Type B pancreatic cell (in vitro differentiated cells): Measurements from ENCODE around the gene TENT5C. TPM values are rescaled to one million over a fixed set of nuclear protein-coding genes. Genes with fewer than 3 reads are reported as not detected.

Experiments
- DNase-seq: peaks from one replicate; pipeline ENCODE4 v3.0.0; 2021; ENCODE audit warnings: mixed read lengths; ENCODE audit not compliant: unreplicated experiment; ENCODE audit errors: extremely low spot score
- H3K27ac Mint-ChIP-seq: 2 replicates; pipeline ENCODE4 v1.8.0; 2021; ENCODE audit warnings: mild to moderate bottlenecking, mixed read lengths
- H3K27me3 Mint-ChIP-seq: 2 replicates; pipeline ENCODE4 v1.8.0; 2021; ENCODE audit warnings: mixed read lengths
- H3K36me3 Mint-ChIP-seq: 2 replicates; pipeline ENCODE4 v1.8.0; 2021; ENCODE audit warnings: mixed read lengths
- H3K4me1 Mint-ChIP-seq: one replicate; pipeline ENCODE4 v1.8.0; 2021; ENCODE audit warnings: mixed read lengths; ENCODE audit not compliant: unreplicated experiment
- H3K4me3 Mint-ChIP-seq: 2 replicates; pipeline ENCODE4 v1.8.0; 2021; ENCODE audit warnings: mild to moderate bottlenecking, mixed read lengths
- H3K9me3 Mint-ChIP-seq: 2 replicates; pipeline ENCODE4 v1.8.0; 2021; ENCODE audit warnings: mixed read lengths
- total RNA-seq: library from RNA; stranded (reverse); gene quantifications from 2 replicates; pipeline ENCODE4 v1.2.1, GENCODE V29; 2021; ENCODE audit warnings: low replicate concordance
- TF ChIP-seq, protein P1 (sequence below): fragments of 200-600 bp; sonication (generic); conservative IDR thresholded peaks from 2 replicates; pipeline ENCODE4 v1.5.0; 2021; ENCODE audit warnings: antibody characterized with exemption, mild to moderate bottlenecking

The TENT5C gene
- total RNA-seq, 1 donor from 2014 or later: 13.8 TPM

DNA sequence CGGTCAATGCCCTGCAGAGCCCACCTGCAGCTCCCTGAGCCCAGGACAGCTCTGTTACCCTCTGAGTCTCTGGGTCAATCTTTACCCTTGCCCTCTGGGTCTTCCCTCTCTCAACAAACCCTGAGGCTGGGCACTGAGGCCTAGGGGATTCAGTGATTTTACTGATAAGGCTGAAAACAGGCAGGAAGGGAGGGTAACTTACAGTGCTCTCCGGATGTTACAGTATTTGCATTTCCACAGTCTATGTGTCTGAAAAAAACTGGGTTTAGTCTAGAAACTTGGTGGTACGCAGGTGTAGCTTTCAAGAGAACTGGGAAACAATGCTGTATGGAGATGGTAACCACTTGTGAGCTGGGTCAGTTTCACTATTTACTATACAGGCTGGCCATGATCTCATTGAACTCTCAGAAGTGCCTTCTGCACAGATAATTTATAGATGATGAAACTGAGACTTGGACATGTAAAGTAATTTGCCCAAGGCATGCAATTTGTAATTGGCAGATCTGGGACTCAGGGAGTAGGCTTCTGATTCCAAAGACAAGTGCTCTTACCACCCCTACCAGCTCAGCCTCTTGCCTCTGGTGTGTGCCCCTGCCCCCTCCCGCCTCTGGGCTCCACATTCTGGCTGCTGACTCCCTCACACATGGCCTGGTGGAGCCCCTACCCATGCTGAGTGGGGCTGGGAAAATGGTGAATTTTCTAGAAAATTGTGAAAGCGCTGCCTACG, 48.8 kb downstream of the TENT5C start:
- no peak for DNase-seq
- Mint-ChIP-seq H3K36me3 (no peaks in the 10 kb centered on the region), H3K4me1 (peaks cover 23% of the 10 kb centered on the region), H3K9me3 (no peaks in the 10 kb centered on the region), H3K4me3 (no peak overlapping the region), H3K27ac (no peak overlapping the region), H3K27me3 (peaks cover 9% of the 10 kb centered on the region)
- TF ChIP-seq, protein P1, sequence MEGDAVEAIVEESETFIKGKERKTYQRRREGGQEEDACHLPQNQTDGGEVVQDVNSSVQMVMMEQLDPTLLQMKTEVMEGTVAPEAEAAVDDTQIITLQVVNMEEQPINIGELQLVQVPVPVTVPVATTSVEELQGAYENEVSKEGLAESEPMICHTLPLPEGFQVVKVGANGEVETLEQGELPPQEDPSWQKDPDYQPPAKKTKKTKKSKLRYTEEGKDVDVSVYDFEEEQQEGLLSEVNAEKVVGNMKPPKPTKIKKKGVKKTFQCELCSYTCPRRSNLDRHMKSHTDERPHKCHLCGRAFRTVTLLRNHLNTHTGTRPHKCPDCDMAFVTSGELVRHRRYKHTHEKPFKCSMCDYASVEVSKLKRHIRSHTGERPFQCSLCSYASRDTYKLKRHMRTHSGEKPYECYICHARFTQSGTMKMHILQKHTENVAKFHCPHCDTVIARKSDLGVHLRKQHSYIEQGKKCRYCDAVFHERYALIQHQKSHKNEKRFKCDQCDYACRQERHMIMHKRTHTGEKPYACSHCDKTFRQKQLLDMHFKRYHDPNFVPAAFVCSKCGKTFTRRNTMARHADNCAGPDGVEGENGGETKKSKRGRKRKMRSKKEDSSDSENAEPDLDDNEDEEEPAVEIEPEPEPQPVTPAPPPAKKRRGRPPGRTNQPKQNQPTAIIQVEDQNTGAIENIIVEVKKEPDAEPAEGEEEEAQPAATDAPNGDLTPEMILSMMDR: no peak

DNA sequence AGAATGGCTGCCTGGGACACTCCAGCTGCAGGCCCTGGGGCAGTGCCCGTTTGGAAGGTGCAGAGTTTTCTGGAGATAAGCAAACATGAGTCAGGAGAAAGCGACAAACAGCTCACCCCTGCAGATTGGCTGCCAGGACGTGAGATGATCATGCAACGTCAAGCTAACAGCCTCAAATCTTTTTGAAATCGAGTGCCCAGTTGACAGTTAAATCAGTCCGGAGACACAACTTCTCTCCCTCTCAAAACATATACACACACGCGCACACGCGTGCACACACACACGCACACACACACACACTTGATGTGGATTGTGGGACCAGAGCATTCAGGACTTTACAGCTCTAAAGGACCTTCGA, 49.4 kb downstream of the TENT5C start:
- DNase-seq: no peak
- no peaks in the 10 kb centered on the region for H3K36me3 Mint-ChIP-seq
- no peak overlapping the region for H3K27ac Mint-ChIP-seq
- TF ChIP-seq, protein P1: no peak
- no peaks in the 10 kb centered on the region for H3K9me3 Mint-ChIP-seq
- peaks cover 23% of the 10 kb centered on the region for H3K4me1 Mint-ChIP-seq
- H3K4me3 Mint-ChIP-seq: no peak overlapping the region
- peaks cover 9% of the 10 kb centered on the region for H3K27me3 Mint-ChIP-seq

DNA sequence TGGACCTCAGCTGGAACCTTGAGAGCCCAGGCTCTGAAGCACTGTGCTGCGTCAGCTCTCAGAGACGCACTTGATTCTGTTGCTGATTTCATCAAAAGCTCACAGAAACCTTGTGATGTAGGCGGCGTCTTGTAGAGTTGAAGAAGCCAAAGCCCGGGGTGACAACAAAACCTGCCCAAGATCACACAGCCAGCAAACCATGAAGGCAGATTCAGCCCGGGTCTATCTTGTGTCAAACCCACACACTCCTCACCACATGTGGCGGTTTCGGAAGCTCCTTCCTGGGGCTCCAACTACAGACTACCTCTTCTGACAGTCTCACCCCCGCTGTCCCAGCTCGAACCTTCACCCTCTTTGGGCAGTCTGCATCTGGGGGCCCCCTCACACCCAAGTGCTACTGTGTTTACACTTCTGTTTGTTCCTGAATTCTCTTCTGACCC, 50.4 kb downstream of the TENT5C start:
- TF ChIP-seq, protein P1: no peak
- no peak for DNase-seq
- no peaks in the 10 kb centered on the region for H3K9me3 Mint-ChIP-seq
- H3K27ac Mint-ChIP-seq: no peak overlapping the region
- peaks cover 9% of the 10 kb centered on the region for H3K27me3 Mint-ChIP-seq
- H3K4me3 Mint-ChIP-seq: no peak overlapping the region
- H3K4me1 Mint-ChIP-seq: peaks cover 23% of the 10 kb centered on the region
- no peaks in the 10 kb centered on the region for H3K36me3 Mint-ChIP-seq

DNA sequence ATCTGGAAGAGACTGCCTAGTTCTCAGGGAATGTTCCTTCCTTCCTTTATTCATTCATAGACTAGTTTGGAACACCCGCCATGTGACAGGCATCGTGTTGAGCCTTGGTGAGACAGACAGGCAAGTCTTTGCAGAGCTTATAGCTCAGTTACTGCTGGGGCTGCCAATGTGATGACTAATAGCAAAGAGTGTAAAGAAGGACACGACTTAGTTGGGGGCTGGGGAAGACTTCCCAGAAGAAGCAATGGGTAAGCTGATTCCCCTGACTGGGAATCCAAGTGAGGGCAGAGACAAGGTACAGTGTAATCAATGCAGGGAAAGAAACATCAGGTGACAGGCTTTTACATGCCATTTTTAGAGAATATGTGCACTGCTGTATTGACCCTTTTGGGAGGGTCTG, 51.2 kb downstream of the TENT5C start:
- Mint-ChIP-seq H3K36me3 (no peaks in the 10 kb centered on the region), H3K9me3 (no peaks in the 10 kb centered on the region), H3K27ac (peak overlapping the region; percentile 9), H3K4me1 (peaks cover 23% of the 10 kb centered on the region), H3K27me3 (peaks cover 9% of the 10 kb centered on the region), H3K4me3 (no peak overlapping the region)
- DNase-seq: no peak
- TF ChIP-seq, protein P1: no peak

DNA sequence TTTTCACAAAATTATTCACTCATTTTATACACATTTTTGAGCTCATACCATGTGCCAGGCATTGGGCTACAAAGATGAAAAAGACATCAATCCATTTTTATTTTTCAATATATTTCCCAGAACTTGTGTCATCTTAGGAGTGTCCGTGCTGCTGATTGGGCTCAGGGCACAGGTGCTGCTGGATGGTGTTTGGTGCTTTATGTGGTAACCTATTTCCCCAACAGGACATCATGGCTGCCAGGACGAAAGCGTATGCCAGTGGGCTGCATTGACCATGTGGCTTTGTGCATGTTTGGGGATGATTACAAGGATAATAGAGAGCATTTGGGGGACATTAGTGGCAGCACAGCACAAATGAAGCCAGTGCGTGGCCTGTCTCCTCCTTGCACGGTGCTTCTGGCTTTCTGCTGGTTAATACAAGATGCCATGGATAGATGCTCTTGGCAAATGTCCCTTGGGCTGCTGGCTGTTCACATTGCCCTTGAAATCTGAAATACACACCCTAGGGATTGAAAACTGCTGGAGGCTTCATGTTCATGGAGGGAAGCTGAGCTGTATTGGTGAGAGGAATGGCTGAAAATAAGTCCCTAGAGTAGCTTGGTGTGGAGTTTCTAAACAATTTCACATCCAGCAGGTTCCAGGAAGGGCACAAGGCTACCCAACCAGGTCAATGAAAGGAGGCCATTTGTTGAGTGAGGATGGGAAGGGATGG, 52.3 kb downstream of the TENT5C start:
- TF ChIP-seq, protein P1: no peak
- no peaks in the 10 kb centered on the region for H3K9me3 Mint-ChIP-seq
- H3K4me3 Mint-ChIP-seq: no peak overlapping the region
- peaks cover 23% of the 10 kb centered on the region for H3K4me1 Mint-ChIP-seq
- no peaks in the 10 kb centered on the region for H3K36me3 Mint-ChIP-seq
- peaks cover 5% of the 10 kb centered on the region for H3K27me3 Mint-ChIP-seq
- no peak overlapping the region for H3K27ac Mint-ChIP-seq
- no peak for DNase-seq
